Measurements from ENCODE around the gene LRRC61.
"Not testable (repeated sequence)": the region's sequence is repeated elsewhere in the genome, so short reads cannot be mapped to it uniquely, and the experiment has no call there.

The LRRC61 gene

DNA sequence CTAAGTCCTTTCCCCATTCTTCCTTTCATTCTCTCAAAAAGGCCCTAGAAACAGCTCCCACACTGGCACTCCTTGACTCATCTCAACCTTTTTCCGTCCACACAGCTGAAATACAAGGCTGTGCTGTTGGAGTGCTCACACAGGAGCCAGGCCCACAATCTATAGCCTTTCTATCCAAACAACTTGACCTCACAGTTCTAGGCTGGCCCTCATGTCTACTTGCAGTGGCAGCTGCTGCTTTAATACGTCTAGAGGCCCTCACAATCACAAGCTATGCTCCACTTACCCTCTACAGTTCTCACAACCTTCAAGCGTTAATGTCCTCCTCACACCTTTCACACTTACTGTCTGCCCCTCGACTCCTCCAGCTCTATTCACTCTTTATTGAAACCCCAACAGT lies 12.0 kb upstream of the LRRC61 start:
- Histone ChIP-seq H3K27me3 (ENCODE audit: control insufficient read depth, insufficient read depth, low read length) (no peaks in the 10 kb centered on the region), H3K9ac (no peak overlapping the region), H3K9me3 (ENCODE audit: control insufficient read depth, low read length) (no peaks in the 10 kb centered on the region), H2AFZ (peak overlapping the region; percentile 5), H3K36me3 (ENCODE audit: control insufficient read depth, insufficient read depth, low read length) (no peaks in the 10 kb centered on the region), H3K4me3 (ENCODE audit: low read depth, low read length) (peak overlapping the region; percentile 9), H3K79me2 (peaks cover 57% of the 10 kb centered on the region), H3K4me2 (ENCODE audit: low read length) (peak overlapping the region; percentile 54), H3K4me1 (peaks cover 73% of the 10 kb centered on the region), H3K27ac (peak overlapping the region; percentile 91)
- TF ChIP-seq CTCF (IDR thresholded peaks at IDR 0.05), result no peak

- H3K4me2 ChIP-seq (ENCODE audit: low read length), result peak overlapping the region; percentile 54
- no peak overlapping the region for H2AFZ ChIP-seq
- no peaks in the 10 kb centered on the region for H3K36me3 ChIP-seq (ENCODE audit: control insufficient read depth, insufficient read depth, low read length)
- TF ChIP-seq CTCF (IDR thresholded peaks at IDR 0.05), result no peak
- H3K79me2 ChIP-seq, result peaks cover 59% of the 10 kb centered on the region
- peaks cover 70% of the 10 kb centered on the region for H3K4me1 ChIP-seq
- H3K9ac ChIP-seq, result no peak overlapping the region
- H3K27me3 ChIP-seq (ENCODE audit: control insufficient read depth, insufficient read depth, low read length), result no peaks in the 10 kb centered on the region
- H3K9me3 ChIP-seq (ENCODE audit: control insufficient read depth, low read length), result no peaks in the 10 kb centered on the region
- H3K4me3 ChIP-seq (ENCODE audit: low read depth, low read length), result peak overlapping the region; percentile 33
- H3K27ac ChIP-seq, result peak overlapping the region; percentile 91
These were observed 11.4 kb upstream of the LRRC61 start for GRCh38 chr7:150311711-150312110.

GRCh38 chr7:150312649-150313366 lies 10.3 kb upstream of the LRRC61 start:
- Histone ChIP-seq H3K4me3 (ENCODE audit: low read depth, low read length) (peak overlapping the region; percentile 9), H3K27ac (peak overlapping the region; percentile 91), H3K79me2 (peaks cover 59% of the 10 kb centered on the region), H3K4me1 (peaks cover 61% of the 10 kb centered on the region)
- not testable (repeated sequence) for H3K4me2 ChIP-seq (ENCODE audit: low read length); H3K36me3 ChIP-seq (ENCODE audit: control insufficient read depth, insufficient read depth, low read length); H3K9me3 ChIP-seq (ENCODE audit: control insufficient read depth, low read length); H2AFZ ChIP-seq; H3K9ac ChIP-seq; H3K27me3 ChIP-seq (ENCODE audit: control insufficient read depth, insufficient read depth, low read length)

DNA sequence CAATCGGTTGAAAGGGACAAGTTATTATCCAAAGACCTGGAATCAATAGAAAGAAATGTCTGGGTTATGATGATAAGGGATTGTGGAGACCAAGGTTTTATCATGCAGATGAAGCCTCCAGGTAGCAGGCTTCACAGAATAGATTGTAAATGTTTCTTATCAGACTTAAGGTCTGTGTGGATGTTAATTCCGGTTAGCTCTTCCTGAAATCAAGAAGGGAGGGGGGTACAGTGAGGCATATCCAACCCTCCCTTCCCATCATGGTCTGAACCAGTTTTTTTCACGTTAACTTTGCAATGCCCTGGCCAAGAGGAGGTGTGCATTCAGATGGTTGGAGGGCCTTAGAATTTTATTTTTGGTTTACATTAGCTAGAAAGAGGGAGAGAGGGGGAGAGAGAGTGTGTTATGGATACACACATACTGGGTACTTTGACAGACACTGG lies 9.8 kb upstream of the LRRC61 start:
- Histone ChIP-seq H3K4me3 (ENCODE audit: low read depth, low read length) (peak overlapping the region; percentile 9), H3K36me3 (ENCODE audit: control insufficient read depth, insufficient read depth, low read length) (no peaks in the 10 kb centered on the region), H3K4me1 (peaks cover 58% of the 10 kb centered on the region), H3K27ac (peak overlapping the region; percentile 91), H3K4me2 (ENCODE audit: low read length) (no peak overlapping the region), H3K79me2 (peaks cover 58% of the 10 kb centered on the region), H3K9ac (no peak overlapping the region), H2AFZ (no peak overlapping the region), H3K9me3 (ENCODE audit: control insufficient read depth, low read length) (no peaks in the 10 kb centered on the region), H3K27me3 (ENCODE audit: control insufficient read depth, insufficient read depth, low read length) (no peaks in the 10 kb centered on the region)
- no peak for TF ChIP-seq CTCF (IDR thresholded peaks at IDR 0.05)

- H3K4me1 ChIP-seq, result peaks cover 58% of the 10 kb centered on the region
- no peaks in the 10 kb centered on the region for H3K27me3 ChIP-seq (ENCODE audit: control insufficient read depth, insufficient read depth, low read length)
- TF ChIP-seq CTCF (IDR thresholded peaks at IDR 0.05), result no peak
- peak overlapping the region; percentile 10 for H2AFZ ChIP-seq
- H3K4me3 ChIP-seq (ENCODE audit: low read depth, low read length), result peak overlapping the region; percentile 0
- no peak overlapping the region for H3K4me2 ChIP-seq (ENCODE audit: low read length)
- H3K9me3 ChIP-seq (ENCODE audit: control insufficient read depth, low read length), result no peaks in the 10 kb centered on the region
- no peak overlapping the region for H3K9ac ChIP-seq
- no peaks in the 10 kb centered on the region for H3K36me3 ChIP-seq (ENCODE audit: control insufficient read depth, insufficient read depth, low read length)
- peak overlapping the region; percentile 91 for H3K27ac ChIP-seq
- peaks cover 58% of the 10 kb centered on the region for H3K79me2 ChIP-seq
These were observed 9.3 kb upstream of the LRRC61 start for GRCh38 chr7:150313870-150314269.
